PC-3 (cell line): ENCODE results near the gene TANC1. TPM values are rescaled to one million over a fixed set of nuclear protein-coding genes. Genes with fewer than 3 reads are reported as not detected.

ENCODE experiments used
- ATAC-seq: fragments of 200-7000 bp; cut with Tn5 transposase; 2 replicates; pipeline ENCODE4 v1.9.1; 2020; ENCODE audit warnings: mild to moderate bottlenecking, moderate library complexity
- BruUV-seq: library from RNA; stranded (reverse); fragments of 400-500 nt; replicated peaks from 2 replicates; lab custom pipeline; 2021; lab: Mats Ljungman, UMichigan
- CTCF ChIA-PET: fragments of 300-600 bp; sonication (Branson Sonifier 250); formaldehyde crosslinking; loops from one replicate; lab custom pipeline; 2022; ENCODE audit warnings: antibody characterized with exemption; lab: Charles Lee
- POLR2A ChIA-PET: fragments of 300-600 bp; sonication (Branson Sonifier 250); formaldehyde crosslinking; loops from one replicate; lab custom pipeline; 2022; ENCODE audit warnings: antibody characterized with exemption; ENCODE audit not compliant: unreplicated experiment; lab: Charles Lee
- DNase-seq: peaks from one replicate; pipeline ENCODE4 v3.0.0-alpha.2; 2015
- H2AFZ ChIP-seq: fragments of 300-600 bp; sonication (generic); 2 replicates; pipeline ENCODE4 v1.6.0; 2016; ENCODE audit warnings: antibody characterized with exemption, low read length
- H3F3A ChIP-seq: fragments of 300-600 bp; sonication (generic); one replicate; pipeline ENCODE4 v1.6.0; 2017; ENCODE audit warnings: antibody characterized with exemption, low read length, control low read depth, mild to moderate bottlenecking; ENCODE audit not compliant: unreplicated experiment
- H3K27ac ChIP-seq: fragments of 300-600 bp; sonication (generic); 2 replicates; pipeline ENCODE4 v1.5.1; 2016; ENCODE audit warnings: mild to moderate bottlenecking, low read length
- H3K27me3 ChIP-seq: fragments of 300-600 bp; sonication (generic); 2 replicates; pipeline ENCODE4 v1.6.1; 2016; ENCODE audit warnings: low read length, mixed read lengths
- H3K36me3 ChIP-seq: fragments of 300-600 bp; sonication (generic); 2 replicates; pipeline ENCODE4 v1.6.1; 2016; ENCODE audit warnings: low read depth, mixed run types, low read length, mixed read lengths
- H3K4me1 ChIP-seq: fragments of 300-600 bp; sonication (generic); 2 replicates; pipeline ENCODE4 v1.5.1; 2016; ENCODE audit warnings: low read length; ENCODE audit not compliant: insufficient read depth
- H3K4me2 ChIP-seq: fragments of 300-600 bp; sonication (generic); 2 replicates; pipeline ENCODE4 v1.6.0; 2016; ENCODE audit warnings: low read length
- H3K4me3 ChIP-seq: fragments of 300-600 bp; sonication (generic); 2 replicates; pipeline ENCODE4 v1.5.1; 2016; ENCODE audit warnings: mild to moderate bottlenecking, low read length, mixed read lengths
- H3K79me2 ChIP-seq: fragments of 300-600 bp; sonication (generic); 2 replicates; pipeline ENCODE4 v1.6.1; 2017; ENCODE audit warnings: low read length, mixed read lengths
- H3K9ac ChIP-seq: fragments of 300-600 bp; sonication (generic); 2 replicates; pipeline ENCODE4 v1.6.0; 2016; ENCODE audit warnings: mild to moderate bottlenecking, low read length
- H3K9me2 ChIP-seq: fragments of 300-600 bp; sonication (generic); replicated peaks from 2 replicates; pipeline ENCODE4 v1.6.1; 2016; ENCODE audit warnings: mixed run types, low read length, mixed read lengths
- H3K9me3 ChIP-seq: fragments of 300-600 bp; sonication (generic); 2 replicates; pipeline ENCODE4 v1.6.1; 2016; ENCODE audit warnings: low read length, mixed read lengths
- H4K20me1 ChIP-seq: fragments of 300-600 bp; sonication (generic); 2 replicates; pipeline ENCODE4 v1.6.1; 2016; ENCODE audit warnings: low read length, mixed read lengths
- EZH2 ChIP-seq: fragments of 300-600 bp; sonication (generic); IDR thresholded peaks from one replicate; pipeline ENCODE4 v1.6.1; 2017; ENCODE audit warnings: antibody characterized with exemption, mild to moderate bottlenecking, low read length; ENCODE audit not compliant: unreplicated experiment
- EZH2phosphoT487 ChIP-seq: fragments of 300-600 bp; sonication (generic); IDR thresholded peaks from 2 replicates; pipeline ENCODE4 v1.6.1; 2018; ENCODE audit warnings: mild to moderate bottlenecking, antibody characterized with exemption, low read length, borderline replicate concordance
- intact Hi-C: fragments of 100-400 bp; cut with micrococcal nuclease; formaldehyde crosslinking; loops from 2 replicates; pipeline ENCODE4 v1.9.0; 2023
- total RNA-seq: library from RNA; depleted of rRNA; stranded (reverse); fragments of >200 nt; gene quantifications from 2 replicates; pipeline ENCODE4 v1.2.3, GENCODE V29; 2014
- TF ChIP-seq, protein P1 (sequence below): fragments of 300-600 bp; sonication (generic); conservative IDR thresholded peaks from 2 replicates; pipeline ENCODE4 v1.5.1; 2017; ENCODE audit warnings: antibody characterized with exemption, low read depth, mild to moderate bottlenecking, low read length

TANC1 gene
- total RNA-seq, 1 experiment from 2014 or later = 17.6 TPM

DNA sequence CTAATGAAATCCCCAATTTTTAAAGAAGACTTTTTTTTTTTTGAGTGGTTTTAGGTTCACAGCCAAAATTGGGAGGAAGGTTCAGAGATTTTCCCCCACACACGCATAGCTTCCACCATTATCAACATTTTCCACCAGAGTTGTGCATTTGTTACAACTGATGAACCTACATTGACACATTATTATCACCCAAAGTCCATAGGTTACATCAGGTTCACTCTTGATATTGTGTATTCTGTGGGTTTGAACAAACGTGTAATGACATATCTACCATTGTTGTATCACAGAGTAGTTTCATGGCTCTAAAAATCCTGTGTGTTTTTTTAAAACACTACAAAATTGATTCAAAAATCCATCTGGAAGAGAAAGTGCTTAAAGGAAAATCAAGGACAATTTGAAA lies 101.8 kb downstream of the TANC1 start:
- Histone ChIP-seq H3K79me2 (peaks cover 17% of the 10 kb centered on the region), H3F3A (no peaks in the 10 kb centered on the region), H3K4me1 (peaks cover 39% of the 10 kb centered on the region), H3K27ac (no peak overlapping the region), H3K9ac (no peak overlapping the region), H4K20me1 (no peaks in the 10 kb centered on the region), H3K36me3 (peaks cover 13% of the 10 kb centered on the region), H3K4me2 (no peak overlapping the region), H3K4me3 (no peak overlapping the region), H3K27me3 (no peaks in the 10 kb centered on the region), H2AFZ (no peak overlapping the region), H3K9me3 (no peaks in the 10 kb centered on the region), H3K9me2 (no peaks in the 10 kb centered on the region)
- BruUV-seq = no TSS peak
- intact Hi-C loops = no loop called here
- no peak for ATAC-seq
- DNase-seq = no peak
- TF ChIP-seq, protein P1, sequence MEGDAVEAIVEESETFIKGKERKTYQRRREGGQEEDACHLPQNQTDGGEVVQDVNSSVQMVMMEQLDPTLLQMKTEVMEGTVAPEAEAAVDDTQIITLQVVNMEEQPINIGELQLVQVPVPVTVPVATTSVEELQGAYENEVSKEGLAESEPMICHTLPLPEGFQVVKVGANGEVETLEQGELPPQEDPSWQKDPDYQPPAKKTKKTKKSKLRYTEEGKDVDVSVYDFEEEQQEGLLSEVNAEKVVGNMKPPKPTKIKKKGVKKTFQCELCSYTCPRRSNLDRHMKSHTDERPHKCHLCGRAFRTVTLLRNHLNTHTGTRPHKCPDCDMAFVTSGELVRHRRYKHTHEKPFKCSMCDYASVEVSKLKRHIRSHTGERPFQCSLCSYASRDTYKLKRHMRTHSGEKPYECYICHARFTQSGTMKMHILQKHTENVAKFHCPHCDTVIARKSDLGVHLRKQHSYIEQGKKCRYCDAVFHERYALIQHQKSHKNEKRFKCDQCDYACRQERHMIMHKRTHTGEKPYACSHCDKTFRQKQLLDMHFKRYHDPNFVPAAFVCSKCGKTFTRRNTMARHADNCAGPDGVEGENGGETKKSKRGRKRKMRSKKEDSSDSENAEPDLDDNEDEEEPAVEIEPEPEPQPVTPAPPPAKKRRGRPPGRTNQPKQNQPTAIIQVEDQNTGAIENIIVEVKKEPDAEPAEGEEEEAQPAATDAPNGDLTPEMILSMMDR = no peak
- TF ChIP-seq EZH2phosphoT487 (no peak), EZH2 (no peak)
- POLR2A ChIA-PET = interaction anchor here (0.6 kb wide), 1 partner anchor 10 kb away, joined by 7 read pairs; no protein-coding TSS in a partner anchor
- CTCF ChIA-PET = no interaction called here

GRCh38 chr2:159071190-159071915 lies 102.9 kb downstream of the TANC1 start:
- BruUV-seq = no TSS peak
- no peak for ATAC-seq
- ChIA-PET CTCF (no interaction called here), POLR2A (no interaction called here)
- TF ChIP-seq, protein P1 = no peak; the same call in 1 of the 2 replicates
- TF ChIP-seq EZH2phosphoT487 (no peak), EZH2 (no peak)
- DNase-seq = no peak
- intact Hi-C loops = no loop called here
- H3K9me2 ChIP-seq = no peaks in the 10 kb centered on the region
- no peaks in the 10 kb centered on the region for H4K20me1 ChIP-seq
- H3K9ac ChIP-seq = no peak overlapping the region
- H3K4me1 ChIP-seq = peaks cover 44% of the 10 kb centered on the region
- peaks cover 17% of the 10 kb centered on the region for H3K79me2 ChIP-seq
- H3F3A ChIP-seq = no peaks in the 10 kb centered on the region
- H3K4me2 ChIP-seq = no peak overlapping the region
- H3K36me3 ChIP-seq = peaks cover 10% of the 10 kb centered on the region; the same call in 1 of the 2 replicates
- H3K27me3 ChIP-seq = no peaks in the 10 kb centered on the region
- no peak overlapping the region for H3K27ac ChIP-seq
- no peaks in the 10 kb centered on the region for H3K9me3 ChIP-seq
- no peak overlapping the region for H2AFZ ChIP-seq
- H3K4me3 ChIP-seq = no peak overlapping the region

GRCh38 chr2:159072795-159073194 lies 104.4 kb downstream of the TANC1 start:
- H3K27ac ChIP-seq = peak overlapping the region; percentile 84
- peaks cover 17% of the 10 kb centered on the region for H3K79me2 ChIP-seq
- peak overlapping the region; percentile 69 for H3K4me2 ChIP-seq
- H3K4me1 ChIP-seq = peaks cover 50% of the 10 kb centered on the region
- POLR2A ChIA-PET = interaction anchor here (0.6 kb wide), 1 partner anchor 26 kb away, joined by 3 read pairs; no protein-coding TSS in a partner anchor
- ATAC-seq (peak; percentile 69), DNase-seq (peak; percentile 59)
- peaks cover 4% of the 10 kb centered on the region; the same call in 1 of the 2 replicates for H3K36me3 ChIP-seq
- no TSS peak for BruUV-seq
- H3K9me3 ChIP-seq = no peaks in the 10 kb centered on the region
- H3F3A ChIP-seq = no peaks in the 10 kb centered on the region
- H3K4me3 ChIP-seq = no peak overlapping the region
- intact Hi-C loops = no loop called here
- no peaks in the 10 kb centered on the region for H4K20me1 ChIP-seq
- H3K9ac ChIP-seq = peak overlapping the region; percentile 27
- CTCF ChIA-PET = interaction anchor here (0.7 kb wide), 1 partner anchor 20 kb away, joined by 3 read pairs; no protein-coding TSS in a partner anchor
- H3K9me2 ChIP-seq = no peaks in the 10 kb centered on the region
- TF ChIP-seq EZH2 = no peak
- no peaks in the 10 kb centered on the region for H3K27me3 ChIP-seq
- no peak overlapping the region for H2AFZ ChIP-seq
